Measurements from ENCODE around the gene RADIL.

The RADIL gene

GRCh38 chr7:4831723-4832495 is 51.6 kb downstream of the RADIL start:
- DNase-seq (ENCODE audit: low read depth) = no peak

GRCh38 chr7:4830176-4830575 is 53.3 kb downstream of the RADIL start:
- no peak for DNase-seq (ENCODE audit: low read depth)

GRCh38 chr7:4828720-4829383 is 54.7 kb downstream of the RADIL start:
- no peak for DNase-seq (ENCODE audit: low read depth)

- no peak for DNase-seq (ENCODE audit: low read depth)
Observed at GRCh38 chr7:4825081-4825480, 58.4 kb downstream of the RADIL start.

- no peak for DNase-seq (ENCODE audit: low read depth)
Observed at GRCh38 chr7:4824120-4824775, 59.3 kb downstream of the RADIL start.

- no peak for DNase-seq (ENCODE audit: low read depth)
Observed at GRCh38 chr7:4823441-4824119, 59.9 kb downstream of the RADIL start.

- DNase-seq (ENCODE audit: low read depth) = no peak
Observed at GRCh38 chr7:4822677-4823076, 60.8 kb downstream of the RADIL start.

GRCh38 chr7:4820967-4821471 is 62.5 kb downstream of the RADIL start:
- no peak for DNase-seq (ENCODE audit: low read depth)

- no peak for DNase-seq (ENCODE audit: low read depth)
Observed at GRCh38 chr7:4820405-4820966, 63.0 kb downstream of the RADIL start.

- DNase-seq (ENCODE audit: low read depth) = no peak
Observed at GRCh38 chr7:4819560-4820404, 63.7 kb downstream of the RADIL start.

GRCh38 chr7:4818000-4818794 is 65.3 kb downstream of the RADIL start:
- no peak for DNase-seq (ENCODE audit: low read depth)

- DNase-seq (ENCODE audit: low read depth) = no peak
Observed at GRCh38 chr7:4817178-4817901, 66.2 kb downstream of the RADIL start.

- DNase-seq (ENCODE audit: low read depth) = no peak
Observed at GRCh38 chr7:4816419-4817080, 67.0 kb downstream of the RADIL start.

- no peak for DNase-seq (ENCODE audit: low read depth)
Observed at GRCh38 chr7:4815609-4816418, 67.7 kb downstream of the RADIL start.

GRCh38 chr7:4815121-4815520 is 68.4 kb downstream of the RADIL start:
- no peak for DNase-seq (ENCODE audit: low read depth)

- DNase-seq (ENCODE audit: low read depth) = no peak
Observed at GRCh38 chr7:4814433-4814832, 69.1 kb downstream of the RADIL start.

- no peak for DNase-seq (ENCODE audit: low read depth)
Observed at GRCh38 chr7:4809666-4810065, 73.8 kb downstream of the RADIL start.

GRCh38 chr7:4809091-4809591 is 74.4 kb downstream of the RADIL start:
- no peak for DNase-seq (ENCODE audit: low read depth)
